Measurements from ENCODE around the gene CWC27.

Gene CWC27

GRCh38 chr5:65020492-65020891, 251.8 kb downstream of the CWC27 start:
- Histone ChIP-seq H2BK15ac (replicated peaks; ENCODE audit: low read depth) (no peak overlapping the region), H4K8ac (ENCODE audit: low read depth, low read length) (no peak overlapping the region), H3K27ac (ENCODE audit: low read depth, low read length) (no peak overlapping the region), H3K27me3 (ENCODE audit: insufficient read depth, low read length, poor library complexity) (no peaks in the 10 kb centered on the region), H3K4ac (ENCODE audit: low read depth, low read length) (no peak overlapping the region), H3K23ac (ENCODE audit: low read length) (no peak overlapping the region), H3K36me3 (ENCODE audit: control insufficient read depth, insufficient read depth, low read length) (no peaks in the 10 kb centered on the region), H3K79me2 (ENCODE audit: control insufficient read depth, insufficient read depth, low read length) (no peaks in the 10 kb centered on the region), H4K5ac (ENCODE audit: low read length) (no peak overlapping the region), H3K79me1 (ENCODE audit: low read length) (no peaks in the 10 kb centered on the region), H2BK120ac (ENCODE audit: low read depth, low read length) (no peak overlapping the region), H3K56ac (ENCODE audit: low read length) (no peak overlapping the region), H3K4me2 (ENCODE audit: low read length) (no peak overlapping the region), H3K18ac (ENCODE audit: low read length) (no peak overlapping the region), H2AK5ac (ENCODE audit: low read length) (no peak overlapping the region), H3K4me1 (ENCODE audit: control insufficient read depth, low read depth, low read length) (peaks cover 8% of the 10 kb centered on the region), H2BK5ac (ENCODE audit: low read length) (no peak overlapping the region), H3K9ac (ENCODE audit: low read length) (no peak overlapping the region), H3K4me3 (ENCODE audit: low read length) (no peak overlapping the region)
- DNase-seq: no peak

DNA sequence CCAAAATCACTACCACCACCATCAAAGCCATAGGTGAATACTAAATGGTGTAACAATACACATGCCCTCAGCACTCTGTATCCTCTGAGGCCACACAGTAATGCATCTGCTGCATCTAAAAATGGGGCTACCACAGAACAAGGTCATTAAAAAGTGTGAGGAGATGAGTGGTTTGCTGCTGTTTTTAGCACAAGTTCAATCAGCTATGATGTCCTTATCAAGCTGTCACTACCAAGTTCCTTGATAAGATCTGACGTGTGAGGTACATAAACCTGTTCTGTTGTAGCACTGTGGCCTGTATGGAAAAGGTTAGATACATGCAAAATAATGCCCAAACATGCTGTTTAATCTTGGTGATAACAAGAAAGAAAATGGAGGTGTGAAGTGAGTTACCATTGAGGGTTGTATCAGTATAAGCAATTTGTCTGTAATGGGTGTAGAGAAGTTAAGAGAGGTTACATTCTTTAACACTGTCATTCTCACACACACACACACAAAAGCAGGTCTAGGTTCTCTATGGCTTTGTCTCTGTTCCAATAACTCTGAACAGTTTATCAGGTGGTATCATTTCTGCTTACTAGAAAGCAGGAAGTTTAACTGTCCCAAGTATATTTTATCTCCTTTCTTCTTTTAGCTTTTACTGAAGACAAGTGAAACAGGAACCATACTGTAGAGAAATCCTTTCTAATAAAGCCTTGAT, 252.9 kb downstream of the CWC27 start:
- Histone ChIP-seq H3K4me1 (ENCODE audit: control insufficient read depth, low read depth, low read length) (peaks cover 6% of the 10 kb centered on the region), H3K4me2 (ENCODE audit: low read length) (no peak overlapping the region), H3K36me3 (ENCODE audit: control insufficient read depth, insufficient read depth, low read length) (no peaks in the 10 kb centered on the region), H3K79me1 (ENCODE audit: low read length) (no peaks in the 10 kb centered on the region), H2BK5ac (ENCODE audit: low read length) (no peak overlapping the region), H4K5ac (ENCODE audit: low read length) (no peak overlapping the region), H4K8ac (ENCODE audit: low read depth, low read length) (no peak overlapping the region), H3K4ac (ENCODE audit: low read depth, low read length) (no peak overlapping the region), H2AK5ac (ENCODE audit: low read length) (no peak overlapping the region), H2BK15ac (replicated peaks; ENCODE audit: low read depth) (no peak overlapping the region), H3K27ac (ENCODE audit: low read depth, low read length) (no peak overlapping the region), H3K9ac (ENCODE audit: low read length) (no peak overlapping the region), H3K79me2 (ENCODE audit: control insufficient read depth, insufficient read depth, low read length) (no peaks in the 10 kb centered on the region), H3K56ac (ENCODE audit: low read length) (no peak overlapping the region), H2BK120ac (ENCODE audit: low read depth, low read length) (no peak overlapping the region), H3K27me3 (ENCODE audit: insufficient read depth, low read length, poor library complexity) (no peaks in the 10 kb centered on the region), H3K23ac (ENCODE audit: low read length) (no peak overlapping the region), H3K18ac (ENCODE audit: low read length) (no peak overlapping the region), H3K4me3 (ENCODE audit: low read length) (no peak overlapping the region)
- peak; percentile 86 for DNase-seq
- WGBS (ENCODE audit: extremely low coverage, insufficient coverage, low lambda C conversion rate): no CpG with 5 or more reads among the region's 1 CpG

- Histone ChIP-seq H4K8ac (ENCODE audit: low read depth, low read length) (no peak overlapping the region), H3K79me1 (ENCODE audit: low read length) (no peaks in the 10 kb centered on the region), H3K4me2 (ENCODE audit: low read length) (no peak overlapping the region), H3K4ac (ENCODE audit: low read depth, low read length) (no peak overlapping the region), H4K5ac (ENCODE audit: low read length) (no peak overlapping the region), H3K9ac (ENCODE audit: low read length) (no peak overlapping the region), H3K27me3 (ENCODE audit: insufficient read depth, low read length, poor library complexity) (no peaks in the 10 kb centered on the region), H2BK15ac (replicated peaks; ENCODE audit: low read depth) (no peak overlapping the region), H3K23ac (ENCODE audit: low read length) (no peak overlapping the region), H2AK5ac (ENCODE audit: low read length) (no peak overlapping the region), H2BK120ac (ENCODE audit: low read depth, low read length) (no peak overlapping the region), H3K18ac (ENCODE audit: low read length) (no peak overlapping the region), H3K79me2 (ENCODE audit: control insufficient read depth, insufficient read depth, low read length) (no peaks in the 10 kb centered on the region), H2BK5ac (ENCODE audit: low read length) (no peak overlapping the region), H3K4me1 (ENCODE audit: control insufficient read depth, low read depth, low read length) (peaks cover 6% of the 10 kb centered on the region), H3K36me3 (ENCODE audit: control insufficient read depth, insufficient read depth, low read length) (no peaks in the 10 kb centered on the region), H3K4me3 (ENCODE audit: low read length) (no peak overlapping the region), H3K56ac (ENCODE audit: low read length) (no peak overlapping the region), H3K27ac (ENCODE audit: low read depth, low read length) (no peak overlapping the region)
- no peak for DNase-seq
These were observed 254.2 kb downstream of the CWC27 start for GRCh38 chr5:65022932-65023331.

- H3K36me3 ChIP-seq (ENCODE audit: control insufficient read depth, insufficient read depth, low read length): no peaks in the 10 kb centered on the region
- no peak overlapping the region for H2BK5ac ChIP-seq (ENCODE audit: low read length)
- no peak overlapping the region for H3K23ac ChIP-seq (ENCODE audit: low read length)
- no peak overlapping the region for H3K27ac ChIP-seq (ENCODE audit: low read depth, low read length)
- H2AK5ac ChIP-seq (ENCODE audit: low read length): no peak overlapping the region
- no peak overlapping the region for H3K56ac ChIP-seq (ENCODE audit: low read length)
- H3K79me2 ChIP-seq (ENCODE audit: control insufficient read depth, insufficient read depth, low read length): no peaks in the 10 kb centered on the region
- H3K9ac ChIP-seq (ENCODE audit: low read length): no peak overlapping the region
- WGBS (ENCODE audit: extremely low coverage, insufficient coverage, low lambda C conversion rate): no CpG with 5 or more reads among the region's 1 CpG
- no peak overlapping the region for H3K18ac ChIP-seq (ENCODE audit: low read length)
- H3K79me1 ChIP-seq (ENCODE audit: low read length): no peaks in the 10 kb centered on the region
- H2BK15ac ChIP-seq (replicated peaks; ENCODE audit: low read depth): no peak overlapping the region
- H3K4me2 ChIP-seq (ENCODE audit: low read length): no peak overlapping the region
- no peak overlapping the region for H3K4me3 ChIP-seq (ENCODE audit: low read length)
- H3K4ac ChIP-seq (ENCODE audit: low read depth, low read length): no peak overlapping the region
- H3K27me3 ChIP-seq (ENCODE audit: insufficient read depth, low read length, poor library complexity): no peaks in the 10 kb centered on the region
- DNase-seq: no peak
- H4K8ac ChIP-seq (ENCODE audit: low read depth, low read length): no peak overlapping the region
- no peak overlapping the region for H4K5ac ChIP-seq (ENCODE audit: low read length)
- H3K4me1 ChIP-seq (ENCODE audit: control insufficient read depth, low read depth, low read length): peaks cover 6% of the 10 kb centered on the region
- no peak overlapping the region for H2BK120ac ChIP-seq (ENCODE audit: low read depth, low read length)
These were observed 256.0 kb downstream of the CWC27 start for GRCh38 chr5:65024681-65025080.

GRCh38 chr5:65026816-65027548, 258.3 kb downstream of the CWC27 start:
- Histone ChIP-seq H2BK5ac (ENCODE audit: low read length) (no peak overlapping the region), H3K79me1 (ENCODE audit: low read length) (no peaks in the 10 kb centered on the region), H3K23ac (ENCODE audit: low read length) (no peak overlapping the region), H4K5ac (ENCODE audit: low read length) (no peak overlapping the region), H3K27me3 (ENCODE audit: insufficient read depth, low read length, poor library complexity) (no peaks in the 10 kb centered on the region), H2BK120ac (ENCODE audit: low read depth, low read length) (no peak overlapping the region), H3K36me3 (ENCODE audit: control insufficient read depth, insufficient read depth, low read length) (no peaks in the 10 kb centered on the region), H3K4ac (ENCODE audit: low read depth, low read length) (no peak overlapping the region), H3K4me2 (ENCODE audit: low read length) (no peak overlapping the region), H4K8ac (ENCODE audit: low read depth, low read length) (no peak overlapping the region), H3K18ac (ENCODE audit: low read length) (no peak overlapping the region), H3K56ac (ENCODE audit: low read length) (no peak overlapping the region), H3K4me3 (ENCODE audit: low read length) (no peak overlapping the region), H2BK15ac (replicated peaks; ENCODE audit: low read depth) (no peak overlapping the region), H3K4me1 (ENCODE audit: control insufficient read depth, low read depth, low read length) (peaks cover 2% of the 10 kb centered on the region), H3K9ac (ENCODE audit: low read length) (no peak overlapping the region), H3K27ac (ENCODE audit: low read depth, low read length) (no peak overlapping the region), H2AK5ac (ENCODE audit: low read length) (no peak overlapping the region), H3K79me2 (ENCODE audit: control insufficient read depth, insufficient read depth, low read length) (no peaks in the 10 kb centered on the region)
- WGBS (ENCODE audit: extremely low coverage, insufficient coverage, low lambda C conversion rate): no CpG with 5 or more reads among the region's 3 CpGs
- DNase-seq: no peak

DNA sequence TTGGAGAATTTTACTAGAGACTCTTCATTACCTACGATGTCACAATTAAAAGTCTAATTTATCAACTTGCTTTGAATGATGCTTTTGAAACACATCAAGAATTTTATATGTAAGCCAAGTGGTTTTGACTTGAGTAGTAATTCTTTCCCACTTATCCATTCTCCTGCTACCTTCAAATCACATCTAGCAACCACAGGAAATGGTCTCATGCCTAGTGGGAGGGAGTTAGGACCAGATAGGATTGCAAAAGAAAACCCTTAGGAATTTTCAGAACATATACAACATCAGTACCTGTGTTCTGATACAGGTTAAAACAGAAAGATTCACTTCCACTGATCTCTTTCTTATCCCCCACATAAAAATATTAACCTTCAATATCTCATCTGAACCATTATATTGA, 260.4 kb downstream of the CWC27 start:
- no peak overlapping the region for H2BK15ac ChIP-seq (replicated peaks; ENCODE audit: low read depth)
- H2BK5ac ChIP-seq (ENCODE audit: low read length): no peak overlapping the region
- H3K36me3 ChIP-seq (ENCODE audit: control insufficient read depth, insufficient read depth, low read length): no peaks in the 10 kb centered on the region
- DNase-seq: no peak
- H3K4me2 ChIP-seq (ENCODE audit: low read length): no peak overlapping the region
- no peak overlapping the region for H3K4ac ChIP-seq (ENCODE audit: low read depth, low read length)
- H3K56ac ChIP-seq (ENCODE audit: low read length): no peak overlapping the region
- H2AK5ac ChIP-seq (ENCODE audit: low read length): no peak overlapping the region
- H3K79me1 ChIP-seq (ENCODE audit: low read length): no peaks in the 10 kb centered on the region
- H4K8ac ChIP-seq (ENCODE audit: low read depth, low read length): no peak overlapping the region
- H2BK120ac ChIP-seq (ENCODE audit: low read depth, low read length): no peak overlapping the region
- no peak overlapping the region for H3K27ac ChIP-seq (ENCODE audit: low read depth, low read length)
- H4K5ac ChIP-seq (ENCODE audit: low read length): no peak overlapping the region
- peaks cover 2% of the 10 kb centered on the region for H3K4me1 ChIP-seq (ENCODE audit: control insufficient read depth, low read depth, low read length)
- no peak overlapping the region for H3K23ac ChIP-seq (ENCODE audit: low read length)
- H3K4me3 ChIP-seq (ENCODE audit: low read length): no peak overlapping the region
- H3K18ac ChIP-seq (ENCODE audit: low read length): no peak overlapping the region
- no peaks in the 10 kb centered on the region for H3K79me2 ChIP-seq (ENCODE audit: control insufficient read depth, insufficient read depth, low read length)
- H3K9ac ChIP-seq (ENCODE audit: low read length): no peak overlapping the region
- WGBS (ENCODE audit: extremely low coverage, insufficient coverage, low lambda C conversion rate): no CpG with 5 or more reads among the region's 1 CpG
- no peaks in the 10 kb centered on the region for H3K27me3 ChIP-seq (ENCODE audit: insufficient read depth, low read length, poor library complexity)
